ENCODE data around the gene BCL6. TPM values are rescaled to one million over a fixed set of nuclear protein-coding genes. Genes with fewer than 3 reads are reported as not detected.

BCL6 gene
- total and polyA plus RNA-seq, 9 of the 15 experiments (the other 6 are each of a cell fraction or from before 2014, with no cell fraction given), result 0.08 to 3.5 (median 1.6) TPM

DNA sequence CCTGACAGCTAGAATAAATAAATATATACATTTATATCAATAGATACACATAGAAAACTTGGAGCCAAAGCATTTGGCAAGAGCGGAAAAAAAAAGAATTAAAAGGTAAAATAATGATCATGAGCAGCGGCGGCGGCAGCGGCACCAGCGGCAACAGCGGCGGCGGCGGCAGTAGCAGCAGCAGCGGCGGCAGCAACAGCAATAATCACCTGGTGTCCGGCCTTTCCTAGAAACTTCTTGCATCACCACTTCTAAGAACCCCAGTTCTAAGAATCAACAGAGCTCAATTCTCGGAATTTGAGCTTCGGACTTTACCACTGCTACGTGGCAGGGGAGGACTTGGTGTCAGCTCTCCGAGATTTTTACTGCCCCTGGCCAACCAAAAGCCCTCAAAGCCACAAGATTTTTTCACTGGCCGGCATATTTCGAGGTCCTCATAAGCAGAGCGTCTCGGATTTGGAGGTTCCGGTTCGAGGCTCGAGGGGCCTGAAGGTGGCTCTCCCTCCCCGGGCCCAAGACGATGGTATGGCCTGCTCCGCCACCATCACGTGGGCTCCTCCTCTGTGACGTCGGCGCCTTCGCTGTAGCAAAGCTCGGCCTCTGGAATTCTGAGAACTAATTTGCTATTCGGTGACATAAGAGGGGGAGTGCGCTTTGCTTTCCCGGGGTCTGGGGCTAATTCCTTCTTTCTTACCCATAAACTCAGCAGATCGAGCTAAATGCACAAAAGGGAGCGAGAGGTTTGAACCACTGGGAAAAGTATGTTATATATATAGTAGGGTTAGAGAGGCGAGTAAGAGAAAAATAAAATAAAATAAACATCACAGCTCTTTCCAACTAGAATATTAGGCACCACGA, at the start of gene BCL6 (continued):
- TF ChIP-seq, protein P1, sequence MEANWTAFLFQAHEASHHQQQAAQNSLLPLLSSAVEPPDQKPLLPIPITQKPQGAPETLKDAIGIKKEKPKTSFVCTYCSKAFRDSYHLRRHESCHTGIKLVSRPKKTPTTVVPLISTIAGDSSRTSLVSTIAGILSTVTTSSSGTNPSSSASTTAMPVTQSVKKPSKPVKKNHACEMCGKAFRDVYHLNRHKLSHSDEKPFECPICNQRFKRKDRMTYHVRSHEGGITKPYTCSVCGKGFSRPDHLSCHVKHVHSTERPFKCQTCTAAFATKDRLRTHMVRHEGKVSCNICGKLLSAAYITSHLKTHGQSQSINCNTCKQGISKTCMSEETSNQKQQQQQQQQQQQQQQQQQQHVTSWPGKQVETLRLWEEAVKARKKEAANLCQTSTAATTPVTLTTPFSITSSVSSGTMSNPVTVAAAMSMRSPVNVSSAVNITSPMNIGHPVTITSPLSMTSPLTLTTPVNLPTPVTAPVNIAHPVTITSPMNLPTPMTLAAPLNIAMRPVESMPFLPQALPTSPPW (CRISPR knock-in tag; IDR thresholded peaks at IDR 0.05), result peak; percentile 65
- no peak for TF ChIP-seq ZNF217 (CRISPR knock-in tag; IDR thresholded peaks at IDR 0.05)
- TF ChIP-seq CBFA2T2 (conservative IDR thresholded peaks at IDR 0.05), result peak; percentile 72
- TF ChIP-seq, protein P2, sequence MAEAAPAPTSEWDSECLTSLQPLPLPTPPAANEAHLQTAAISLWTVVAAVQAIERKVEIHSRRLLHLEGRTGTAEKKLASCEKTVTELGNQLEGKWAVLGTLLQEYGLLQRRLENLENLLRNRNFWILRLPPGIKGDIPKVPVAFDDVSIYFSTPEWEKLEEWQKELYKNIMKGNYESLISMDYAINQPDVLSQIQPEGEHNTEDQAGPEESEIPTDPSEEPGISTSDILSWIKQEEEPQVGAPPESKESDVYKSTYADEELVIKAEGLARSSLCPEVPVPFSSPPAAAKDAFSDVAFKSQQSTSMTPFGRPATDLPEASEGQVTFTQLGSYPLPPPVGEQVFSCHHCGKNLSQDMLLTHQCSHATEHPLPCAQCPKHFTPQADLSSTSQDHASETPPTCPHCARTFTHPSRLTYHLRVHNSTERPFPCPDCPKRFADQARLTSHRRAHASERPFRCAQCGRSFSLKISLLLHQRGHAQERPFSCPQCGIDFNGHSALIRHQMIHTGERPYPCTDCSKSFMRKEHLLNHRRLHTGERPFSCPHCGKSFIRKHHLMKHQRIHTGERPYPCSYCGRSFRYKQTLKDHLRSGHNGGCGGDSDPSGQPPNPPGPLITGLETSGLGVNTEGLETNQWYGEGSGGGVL (CRISPR knock-in tag; IDR thresholded peaks at IDR 0.05), result no peak
- 0 out of 2 replicates have a peak, but pooled peaks have one; percentile 37 for TF ChIP-seq GABPB2 (CRISPR knock-in tag; conservative IDR thresholded peaks at IDR 0.05)
- peak; percentile 86 for TF ChIP-seq SMAD4 (CRISPR knock-in tag; conservative IDR thresholded peaks at IDR 0.05)
- peak; percentile 9 for TF ChIP-seq SAP30 (IDR thresholded peaks at IDR 0.05; ENCODE audit: borderline replicate concordance, insufficient read depth, low read depth, low read length, poor library complexity, severe bottlenecking)
- TF ChIP-seq, protein P3, sequence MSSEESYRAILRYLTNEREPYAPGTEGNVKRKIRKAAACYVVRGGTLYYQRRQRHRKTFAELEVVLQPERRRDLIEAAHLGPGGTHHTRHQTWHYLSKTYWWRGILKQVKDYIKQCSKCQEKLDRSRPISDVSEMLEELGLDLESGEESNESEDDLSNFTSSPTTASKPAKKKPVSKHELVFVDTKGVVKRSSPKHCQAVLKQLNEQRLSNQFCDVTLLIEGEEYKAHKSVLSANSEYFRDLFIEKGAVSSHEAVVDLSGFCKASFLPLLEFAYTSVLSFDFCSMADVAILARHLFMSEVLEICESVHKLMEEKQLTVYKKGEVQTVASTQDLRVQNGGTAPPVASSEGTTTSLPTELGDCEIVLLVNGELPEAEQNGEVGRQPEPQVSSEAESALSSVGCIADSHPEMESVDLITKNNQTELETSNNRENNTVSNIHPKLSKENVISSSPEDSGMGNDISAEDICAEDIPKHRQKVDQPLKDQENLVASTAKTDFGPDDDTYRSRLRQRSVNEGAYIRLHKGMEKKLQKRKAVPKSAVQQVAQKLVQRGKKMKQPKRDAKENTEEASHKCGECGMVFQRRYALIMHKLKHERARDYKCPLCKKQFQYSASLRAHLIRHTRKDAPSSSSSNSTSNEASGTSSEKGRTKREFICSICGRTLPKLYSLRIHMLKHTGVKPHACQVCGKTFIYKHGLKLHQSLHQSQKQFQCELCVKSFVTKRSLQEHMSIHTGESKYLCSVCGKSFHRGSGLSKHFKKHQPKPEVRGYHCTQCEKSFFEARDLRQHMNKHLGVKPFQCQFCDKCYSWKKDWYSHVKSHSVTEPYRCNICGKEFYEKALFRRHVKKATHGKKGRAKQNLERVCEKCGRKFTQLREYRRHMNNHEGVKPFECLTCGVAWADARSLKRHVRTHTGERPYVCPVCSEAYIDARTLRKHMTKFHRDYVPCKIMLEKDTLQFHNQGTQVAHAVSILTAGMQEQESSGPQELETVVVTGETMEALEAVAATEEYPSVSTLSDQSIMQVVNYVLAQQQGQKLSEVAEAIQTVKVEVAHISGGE (CRISPR knock-in tag; IDR thresholded peaks at IDR 0.05), result 0 out of 6 replicates have a peak, but pooled peaks of 1 of the 3 experiments have one; percentile 43
- peak; percentile 98 for TF ChIP-seq TOE1 (IDR thresholded peaks at IDR 0.05; ENCODE audit: borderline replicate concordance)
- no peak for TF ChIP-seq TOE1 (CRISPR knock-in tag; IDR thresholded peaks at IDR 0.05; ENCODE audit: borderline replicate concordance, low read depth)
- 0 out of 2 replicates have a peak, but pooled peaks have one; percentile 71 for TF ChIP-seq GTF2F1 (IDR thresholded peaks at IDR 0.05; ENCODE audit: low read depth, low read length)
- TF ChIP-seq MAFF (IDR thresholded peaks at IDR 0.05; ENCODE audit: low read length), result peak; percentile 76
- peak; percentile 68 for TF ChIP-seq NCOR1 (IDR thresholded peaks at IDR 0.05)
- TF ChIP-seq POLR2G (IDR thresholded peaks at IDR 0.05; ENCODE audit: low read depth, low read length), result peak; percentile 92
